ENCODE results near the gene LCN9.
"Not testable (repeated sequence)": the region's sequence is repeated elsewhere in the genome, so short reads cannot be mapped to it uniquely, and the experiment has no call there.

The LCN9 gene

GRCh38 chr9:135671591-135672041, 8.5 kb downstream of the LCN9 start:
- DNase-seq (ENCODE audit: low read depth in 2 of 2): no peak

- DNase-seq (ENCODE audit: low read depth in 2 of 2): not testable (repeated sequence)
Observed at GRCh38 chr9:135672786-135673185, 9.7 kb downstream of the LCN9 start.

GRCh38 chr9:135673941-135674340, 10.8 kb downstream of the LCN9 start:
- DNase-seq (ENCODE audit: low read depth in 2 of 2): no peak

GRCh38 chr9:135674977-135675376, 11.9 kb downstream of the LCN9 start:
- no peak for DNase-seq (ENCODE audit: low read depth in 2 of 2)

GRCh38 chr9:135676891-135677290, 13.8 kb downstream of the LCN9 start:
- DNase-seq (ENCODE audit: low read depth in 2 of 2): no peak

GRCh38 chr9:135677641-135678168, 14.6 kb downstream of the LCN9 start:
- no peak for DNase-seq (ENCODE audit: low read depth in 2 of 2)

- no peak for DNase-seq (ENCODE audit: low read depth in 2 of 2)
Observed at GRCh38 chr9:135678236-135679017, 15.3 kb downstream of the LCN9 start.

GRCh38 chr9:135680056-135680455, 16.9 kb downstream of the LCN9 start:
- DNase-seq (ENCODE audit: low read depth in 2 of 2): no peak

GRCh38 chr9:135681161-135681560, 18.1 kb downstream of the LCN9 start:
- DNase-seq (ENCODE audit: low read depth in 2 of 2): no peak

GRCh38 chr9:135683401-135684034, 20.4 kb downstream of the LCN9 start:
- DNase-seq (ENCODE audit: low read depth in 2 of 2): no peak

- DNase-seq (ENCODE audit: low read depth in 2 of 2): no peak
Observed at GRCh38 chr9:135684691-135685090, 21.6 kb downstream of the LCN9 start.

GRCh38 chr9:135687216-135687615, 24.1 kb downstream of the LCN9 start:
- no peak for DNase-seq (ENCODE audit: low read depth in 2 of 2)

- DNase-seq (ENCODE audit: low read depth in 2 of 2): no peak
Observed at GRCh38 chr9:135689011-135689410, 25.9 kb downstream of the LCN9 start.

- no peak for DNase-seq (ENCODE audit: low read depth in 2 of 2)
Observed at GRCh38 chr9:135690836-135691570, 27.9 kb downstream of the LCN9 start.

GRCh38 chr9:135692410-135692809, 29.3 kb downstream of the LCN9 start:
- DNase-seq (ENCODE audit: low read depth in 2 of 2): no peak

GRCh38 chr9:135693265-135693664, 30.2 kb downstream of the LCN9 start:
- DNase-seq (ENCODE audit: low read depth in 2 of 2): no peak

- no peak for DNase-seq (ENCODE audit: low read depth in 2 of 2)
Observed at GRCh38 chr9:135693771-135694170, 30.7 kb downstream of the LCN9 start.

- no peak for DNase-seq (ENCODE audit: low read depth in 2 of 2)
Observed at GRCh38 chr9:135694414-135694813, 31.3 kb downstream of the LCN9 start.

GRCh38 chr9:135695036-135695435, 31.9 kb downstream of the LCN9 start:
- DNase-seq (ENCODE audit: low read depth in 2 of 2): no peak

- no peak for DNase-seq (ENCODE audit: low read depth in 2 of 2)
Observed at GRCh38 chr9:135695642-135696041, 32.5 kb downstream of the LCN9 start.

- no peak for DNase-seq (ENCODE audit: low read depth in 2 of 2)
Observed at GRCh38 chr9:135696446-135696845, 33.3 kb downstream of the LCN9 start.

- no peak for DNase-seq (ENCODE audit: low read depth in 2 of 2)
Observed at GRCh38 chr9:135697226-135697625, 34.1 kb downstream of the LCN9 start.

All from stimulated activated CD8-positive, alpha-beta memory T cell treated with anti-CD3 and anti-CD28 coated beads, Interleukin-15, amount 100 ng/mL, for 48 hours (primary cell).